Upper lobe of left lung (tissue), 4 donors: Measurements from ENCODE around the gene RABL6.

ENCODE experiments used
- POLR2A ChIP-seq, 4 donors: fragments of 450-650 bp; IDR thresholded peaks; one replicate each; pipeline ENCODE4 v1.5.1; 2016 to 2017; ENCODE audit warnings: antibody characterized with exemption in 4 of 4, mild to moderate bottlenecking in 2 of 4
- TF ChIP-seq, protein P1 (sequence below), 6 experiments: fragments of 450-650 bp in 4 of 6; fragments of 200-600 bp in 2 of 6; sonication (generic) in 2 of 6; IDR thresholded peaks; one replicate each; pipeline ENCODE4 v1.5.1; 2016 to 2019; ENCODE audit warnings: antibody characterized with exemption in 6 of 6

GRCh38 chr9:136799079-136799853, 8.5 kb upstream of the RABL6 start:
- TF ChIP-seq, protein P1, sequence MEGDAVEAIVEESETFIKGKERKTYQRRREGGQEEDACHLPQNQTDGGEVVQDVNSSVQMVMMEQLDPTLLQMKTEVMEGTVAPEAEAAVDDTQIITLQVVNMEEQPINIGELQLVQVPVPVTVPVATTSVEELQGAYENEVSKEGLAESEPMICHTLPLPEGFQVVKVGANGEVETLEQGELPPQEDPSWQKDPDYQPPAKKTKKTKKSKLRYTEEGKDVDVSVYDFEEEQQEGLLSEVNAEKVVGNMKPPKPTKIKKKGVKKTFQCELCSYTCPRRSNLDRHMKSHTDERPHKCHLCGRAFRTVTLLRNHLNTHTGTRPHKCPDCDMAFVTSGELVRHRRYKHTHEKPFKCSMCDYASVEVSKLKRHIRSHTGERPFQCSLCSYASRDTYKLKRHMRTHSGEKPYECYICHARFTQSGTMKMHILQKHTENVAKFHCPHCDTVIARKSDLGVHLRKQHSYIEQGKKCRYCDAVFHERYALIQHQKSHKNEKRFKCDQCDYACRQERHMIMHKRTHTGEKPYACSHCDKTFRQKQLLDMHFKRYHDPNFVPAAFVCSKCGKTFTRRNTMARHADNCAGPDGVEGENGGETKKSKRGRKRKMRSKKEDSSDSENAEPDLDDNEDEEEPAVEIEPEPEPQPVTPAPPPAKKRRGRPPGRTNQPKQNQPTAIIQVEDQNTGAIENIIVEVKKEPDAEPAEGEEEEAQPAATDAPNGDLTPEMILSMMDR (IDR thresholded peaks at IDR 0.05) = peak in 1 of 6 experiments; percentile 9
- TF ChIP-seq POLR2A (IDR thresholded peaks at IDR 0.05) = no peak
